Stimulated activated CD4-positive, alpha-beta T cell treated with anti-CD3 and anti-CD28 coated beads, Interleukin-15, amount 100 ng/mL, for 48 hours (primary cell): ENCODE data around the gene DDX55.
"Not testable (repeated sequence)": the region's sequence is repeated elsewhere in the genome, so short reads cannot be mapped to it uniquely, and the experiment has no call there.

Source experiments
- DNase-seq, 2 donors: peaks; one replicate each; pipeline ENCODE4 v3.0.0-alpha.2; 2020; ENCODE audit warnings: low read depth in 2 of 2

The DDX55 gene, protein sequence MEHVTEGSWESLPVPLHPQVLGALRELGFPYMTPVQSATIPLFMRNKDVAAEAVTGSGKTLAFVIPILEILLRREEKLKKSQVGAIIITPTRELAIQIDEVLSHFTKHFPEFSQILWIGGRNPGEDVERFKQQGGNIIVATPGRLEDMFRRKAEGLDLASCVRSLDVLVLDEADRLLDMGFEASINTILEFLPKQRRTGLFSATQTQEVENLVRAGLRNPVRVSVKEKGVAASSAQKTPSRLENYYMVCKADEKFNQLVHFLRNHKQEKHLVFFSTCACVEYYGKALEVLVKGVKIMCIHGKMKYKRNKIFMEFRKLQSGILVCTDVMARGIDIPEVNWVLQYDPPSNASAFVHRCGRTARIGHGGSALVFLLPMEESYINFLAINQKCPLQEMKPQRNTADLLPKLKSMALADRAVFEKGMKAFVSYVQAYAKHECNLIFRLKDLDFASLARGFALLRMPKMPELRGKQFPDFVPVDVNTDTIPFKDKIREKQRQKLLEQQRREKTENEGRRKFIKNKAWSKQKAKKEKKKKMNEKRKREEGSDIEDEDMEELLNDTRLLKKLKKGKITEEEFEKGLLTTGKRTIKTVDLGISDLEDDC

DNA sequence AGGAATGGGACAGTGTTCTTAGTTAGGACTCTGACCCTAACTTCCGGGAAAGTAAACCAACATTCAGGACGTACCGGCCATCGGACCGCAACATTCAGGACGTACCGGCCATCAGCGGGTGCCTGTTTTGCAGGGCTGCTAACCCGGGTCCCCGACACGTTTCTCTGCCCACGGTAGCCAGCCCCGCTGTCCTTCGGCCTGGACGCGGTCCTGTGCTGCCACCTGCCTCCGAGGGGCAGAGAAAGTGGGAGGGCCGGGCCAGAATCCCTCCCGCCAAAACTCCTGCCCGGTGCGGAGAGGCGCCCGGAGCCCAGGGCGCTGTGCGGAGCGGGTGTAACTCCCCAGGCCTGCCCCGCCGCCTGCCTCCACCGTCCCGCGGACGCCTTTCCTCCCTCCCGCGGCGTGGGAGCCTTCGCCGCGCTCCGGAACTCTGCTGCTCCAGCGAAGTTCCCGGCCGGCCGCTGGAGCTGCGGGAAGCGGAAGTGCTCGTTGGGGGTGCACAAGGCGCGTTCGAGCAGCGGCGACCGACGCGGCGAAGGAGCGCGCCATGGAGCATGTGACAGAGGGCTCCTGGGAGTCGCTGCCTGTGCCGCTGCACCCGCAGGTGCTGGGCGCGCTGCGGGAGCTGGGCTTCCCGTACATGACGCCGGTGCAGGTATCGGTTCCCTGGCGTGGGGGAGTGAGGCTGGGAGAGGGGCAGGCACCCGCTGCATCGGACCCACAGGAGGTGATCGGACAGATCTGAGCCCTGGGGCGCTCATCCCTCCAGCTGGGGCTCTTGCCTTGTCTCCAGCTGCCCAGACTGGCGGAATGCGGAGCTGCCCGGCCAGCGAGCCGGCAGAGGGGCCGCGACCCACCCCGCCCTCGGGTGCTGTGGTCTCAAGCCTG lies at the start of gene DDX55:
Gene DDX55, plus strand, starts transcription at position 498 of the 888 bp plus-strand sequence. Its CDS starts 50 bp downstream, at position 548.
- peak; percentile 79 to 86 for DNase-seq

DNA sequence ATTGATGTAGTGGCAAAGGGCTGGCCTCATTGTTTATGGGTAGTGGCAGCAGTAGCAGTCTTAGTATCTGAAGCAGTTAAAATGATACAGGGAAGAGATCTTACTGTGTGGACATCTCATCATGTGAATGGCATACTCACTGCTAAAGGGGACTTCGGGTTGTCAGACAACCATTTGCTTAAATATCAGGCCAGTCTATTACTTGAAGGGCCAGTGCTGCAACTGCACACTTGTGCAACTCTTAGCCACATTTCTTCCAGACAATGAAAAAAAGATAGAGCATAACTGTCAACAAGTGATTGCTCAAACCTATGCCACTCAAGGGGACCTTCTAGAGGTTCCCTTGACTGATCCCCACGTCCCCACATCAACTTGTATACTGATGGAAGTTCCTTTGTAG lies 47.8 kb upstream of the DDX55 start:
- not testable (repeated sequence) for DNase-seq

DNA sequence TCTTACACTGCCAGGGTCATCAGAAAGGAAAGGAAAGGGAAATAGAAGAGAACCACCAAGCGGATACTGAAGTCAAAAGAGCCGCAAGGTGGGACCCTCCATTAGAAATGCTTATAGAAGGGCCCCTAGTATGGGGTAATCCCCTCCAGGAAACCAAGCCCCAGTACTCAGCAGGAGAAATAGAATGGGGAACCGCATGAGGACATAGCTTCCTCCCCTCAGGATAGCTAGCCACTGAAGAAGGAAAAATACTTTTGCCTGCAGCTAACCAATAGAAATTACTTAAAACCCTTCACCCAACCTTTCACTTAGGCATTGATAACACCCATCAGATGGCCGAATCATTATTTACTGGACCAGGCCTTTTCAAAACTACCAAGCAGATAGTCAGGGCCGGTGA lies 47.1 kb upstream of the DDX55 start:
- DNase-seq, result not testable (repeated sequence)

DNA sequence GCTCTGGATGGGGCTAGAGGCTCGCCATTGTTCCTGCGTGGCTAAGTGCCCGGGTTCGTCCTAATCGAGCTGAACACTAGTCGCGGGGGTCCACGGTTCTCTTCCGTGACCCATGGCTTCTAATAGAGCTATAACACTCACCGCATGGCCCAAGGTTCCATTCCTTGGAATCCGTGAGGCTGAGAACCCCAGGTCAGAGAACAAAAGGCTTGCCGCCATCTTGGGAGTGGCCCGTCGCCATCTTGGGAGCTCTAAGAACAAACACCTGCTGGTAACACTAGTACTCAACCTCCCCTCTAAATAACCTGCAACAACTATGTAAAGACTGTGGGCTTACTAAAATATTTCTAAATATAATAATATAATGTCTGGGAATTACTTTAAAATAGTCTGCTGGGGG lies 43.4 kb upstream of the DDX55 start:
- not testable (repeated sequence) for DNase-seq

DNA sequence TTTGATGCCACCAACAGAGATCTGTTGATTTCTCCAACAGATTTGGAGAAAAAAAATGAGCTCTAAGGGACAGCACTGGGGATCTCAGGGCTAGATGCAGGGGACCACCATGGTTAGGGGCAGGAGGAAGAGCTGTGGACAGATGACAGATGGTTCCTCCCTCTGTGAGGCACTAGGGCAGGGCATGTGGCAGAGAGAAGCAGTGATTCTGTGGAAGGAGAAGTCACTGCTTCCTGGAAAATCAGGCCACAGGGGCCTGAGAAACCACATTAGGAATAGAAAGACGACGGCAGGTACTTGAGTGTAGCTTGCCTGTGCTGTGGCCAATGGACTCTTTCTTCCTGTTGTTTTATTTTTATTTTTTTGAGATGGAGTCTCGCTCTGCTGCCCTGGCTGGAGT lies 42.4 kb upstream of the DDX55 start:
- DNase-seq, result no peak

DNA sequence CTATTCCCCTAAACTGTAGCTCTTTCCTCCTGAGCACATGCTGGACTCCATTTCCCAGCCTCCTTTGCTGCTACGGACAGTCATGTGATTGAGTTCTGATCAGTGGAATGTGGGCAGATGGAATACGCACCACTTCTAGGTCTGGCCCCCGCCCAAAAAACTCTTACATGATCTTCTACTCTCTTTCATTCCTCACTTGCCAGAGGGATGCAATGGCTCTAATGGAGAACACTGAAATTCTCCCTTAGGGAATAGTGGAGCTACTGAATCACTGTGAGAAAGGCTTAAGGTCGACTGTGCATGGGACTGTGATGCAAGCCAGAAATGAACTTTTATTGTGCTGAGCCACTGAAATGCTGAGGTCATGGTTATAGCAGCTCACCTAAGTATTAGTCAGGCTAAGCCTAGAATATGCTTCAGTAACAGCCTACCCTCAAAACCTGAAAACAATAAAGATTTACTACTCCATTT lies 30.5 kb upstream of the DDX55 start:
- no peak for DNase-seq

DNA sequence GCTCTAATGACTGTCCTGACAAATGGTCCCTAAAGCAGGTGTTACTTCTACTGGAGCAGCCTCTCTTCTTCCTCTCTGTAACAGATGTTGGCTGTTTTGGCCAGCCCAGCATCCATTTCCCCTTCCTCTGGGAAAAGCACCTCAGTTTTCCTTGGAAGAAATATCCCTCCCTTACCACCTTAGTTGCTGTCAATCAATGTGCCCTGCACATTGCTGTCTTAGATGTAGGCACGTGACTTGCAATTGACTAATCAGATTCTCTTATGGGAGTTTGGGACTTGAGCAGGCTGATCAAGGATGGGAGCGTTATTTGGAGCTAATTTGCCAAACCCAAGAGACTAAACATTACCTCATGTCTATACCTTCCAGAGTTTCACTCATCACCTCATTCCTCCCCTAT lies 29.5 kb upstream of the DDX55 start:
- no peak for DNase-seq

DNA sequence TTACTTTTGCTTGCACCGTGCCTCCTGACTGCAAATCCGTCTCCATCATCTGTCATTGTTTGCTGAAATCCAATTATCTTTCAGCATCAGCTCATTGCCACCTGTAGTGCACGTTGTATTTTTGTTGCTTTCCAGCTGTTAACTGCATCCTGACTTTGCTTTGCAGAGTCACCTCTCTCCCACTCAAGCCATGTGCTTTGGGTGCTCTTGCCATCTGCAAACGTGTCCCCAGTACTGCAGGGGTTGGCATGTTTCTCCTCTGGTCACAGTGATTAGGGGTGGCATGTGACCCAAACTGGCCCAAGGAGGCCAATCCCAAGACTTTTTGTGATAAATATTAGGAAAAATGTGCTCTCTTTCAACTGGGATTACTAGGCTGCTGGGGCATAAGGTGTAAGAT lies 28.0 kb upstream of the DDX55 start:
- no peak for DNase-seq

DNA sequence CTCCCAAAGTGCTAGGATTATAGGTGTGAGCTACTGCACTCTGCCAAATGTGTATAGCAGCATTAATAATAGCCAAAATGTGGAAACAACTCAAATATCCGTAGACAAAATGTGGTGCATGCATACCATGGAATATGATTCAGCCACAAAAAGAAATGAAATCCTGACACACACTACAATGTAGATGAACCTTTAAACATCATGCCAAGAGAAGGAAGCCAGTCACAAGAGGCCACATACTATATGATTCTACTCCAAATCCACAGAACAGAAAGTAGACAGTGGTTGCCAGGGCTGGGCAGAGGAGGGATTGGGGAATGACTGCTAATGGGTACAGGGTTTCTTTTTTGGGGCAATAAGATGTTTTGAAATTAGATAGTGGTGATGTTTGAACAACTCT lies 25.3 kb upstream of the DDX55 start:
- DNase-seq, result no peak

DNA sequence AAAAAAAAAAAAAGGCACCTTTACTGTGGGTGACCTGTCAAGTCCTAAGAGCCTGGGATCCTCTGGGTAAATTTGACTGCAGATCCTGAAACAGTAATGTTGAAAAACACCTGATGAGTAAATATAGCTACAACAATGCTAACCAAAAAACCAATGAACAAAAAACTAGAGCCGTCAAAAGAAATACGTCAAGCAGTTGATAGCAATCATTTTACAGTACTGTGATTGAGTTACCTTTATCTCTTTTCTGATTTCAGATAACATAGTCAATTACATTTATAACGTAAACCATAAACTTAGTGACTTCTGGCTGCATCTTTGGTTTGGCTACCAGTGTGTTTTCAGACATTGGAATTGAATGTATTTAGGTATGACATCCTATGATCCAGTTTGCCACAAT lies 23.7 kb upstream of the DDX55 start:
- no peak for DNase-seq

DNA sequence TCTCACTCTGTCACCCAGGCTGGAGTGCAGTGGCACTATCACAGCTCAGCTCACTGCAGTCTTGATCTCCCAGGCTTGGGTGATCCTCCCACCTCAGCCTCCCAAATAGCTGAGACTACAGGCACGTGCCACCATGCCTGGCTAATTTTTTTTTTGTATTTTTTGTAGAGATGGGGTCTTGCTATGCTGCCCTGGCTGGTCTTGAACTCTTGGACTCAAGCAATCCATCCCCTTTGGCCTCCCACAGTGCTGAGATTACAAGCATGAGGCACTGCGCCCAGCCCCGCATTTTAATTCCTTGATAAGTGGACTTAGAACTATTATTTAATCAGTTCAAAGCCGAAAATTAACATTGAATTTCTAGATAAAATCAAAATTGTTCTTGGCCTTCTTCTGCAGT lies 23.1 kb upstream of the DDX55 start:
- DNase-seq, result not testable (repeated sequence)

DNA sequence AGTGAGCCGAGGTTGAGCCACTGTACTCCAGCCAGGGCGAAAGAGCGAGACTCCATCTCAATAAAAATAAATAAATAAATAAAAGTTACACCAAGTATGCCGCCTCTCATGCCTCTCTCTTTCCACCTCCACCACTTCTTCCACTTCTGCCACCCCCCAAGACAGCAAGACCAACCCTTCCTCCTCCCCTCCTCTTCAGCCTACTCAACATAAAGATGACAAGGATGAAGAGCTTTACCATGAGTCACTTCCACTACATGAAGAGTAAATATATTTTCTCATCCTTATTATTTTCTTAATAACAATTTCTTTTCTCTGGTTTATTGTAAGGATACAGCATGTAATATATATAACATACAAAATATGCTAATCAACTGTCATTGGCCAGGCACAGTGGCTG lies 21.1 kb upstream of the DDX55 start:
- DNase-seq, result no peak

DNA sequence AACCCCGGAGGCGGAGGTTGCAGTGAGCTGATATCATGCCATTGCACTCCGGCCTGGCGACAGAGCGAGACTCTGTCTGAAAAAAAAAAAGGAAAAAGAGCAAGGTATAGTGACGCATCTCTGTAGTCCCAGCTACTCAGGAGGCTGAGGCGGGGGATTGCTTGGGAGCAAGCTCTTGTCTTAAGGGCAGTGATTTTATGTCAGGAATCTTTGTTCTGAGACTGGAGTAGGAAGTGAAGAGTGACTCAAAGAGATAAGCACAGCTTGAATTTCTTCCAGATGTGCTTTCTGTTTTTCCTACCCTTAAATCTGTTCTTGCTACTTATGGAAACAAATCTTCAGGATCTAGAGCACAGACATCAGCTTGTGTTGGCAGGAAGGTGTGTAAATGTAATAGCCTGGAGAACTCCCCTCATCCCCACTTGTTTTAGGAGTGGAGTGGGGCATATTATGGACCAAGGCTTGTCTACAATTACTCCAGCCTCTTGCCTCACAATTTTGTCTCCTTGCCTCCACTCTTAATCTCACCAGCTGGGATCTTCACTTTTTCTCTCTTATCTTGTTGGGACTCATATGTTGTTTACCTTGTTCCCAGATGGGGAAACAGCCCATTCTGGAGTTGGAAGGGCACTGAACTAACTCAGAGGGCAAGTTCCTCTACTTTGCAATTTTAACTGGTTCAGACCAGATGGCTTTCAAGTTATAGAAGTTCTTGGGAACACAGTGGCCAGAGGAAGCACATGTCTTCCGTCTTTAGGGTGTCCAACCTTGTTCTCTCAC lies 10.0 kb upstream of the DDX55 start:
- DNase-seq, result no peak

DNA sequence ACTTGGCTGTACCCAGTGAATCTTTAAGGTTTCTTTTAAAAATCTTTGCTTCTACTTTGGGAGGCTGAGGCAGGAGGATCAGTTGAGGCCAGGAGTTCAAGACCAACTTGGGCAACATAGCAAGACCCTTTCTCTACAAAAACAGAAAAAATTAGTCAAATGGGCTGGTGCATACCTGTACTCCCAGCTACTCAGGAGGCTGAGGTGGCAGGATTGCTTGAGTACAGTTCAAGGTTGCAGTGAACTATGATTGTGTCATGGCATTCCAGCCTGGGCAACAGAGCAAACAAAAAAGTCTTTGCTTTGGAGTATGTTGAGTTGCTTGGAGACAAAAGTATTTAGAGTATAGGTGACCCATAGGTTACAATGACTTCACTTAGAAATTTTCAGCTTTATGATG lies 6.2 kb upstream of the DDX55 start:
- DNase-seq, result no peak

DNA sequence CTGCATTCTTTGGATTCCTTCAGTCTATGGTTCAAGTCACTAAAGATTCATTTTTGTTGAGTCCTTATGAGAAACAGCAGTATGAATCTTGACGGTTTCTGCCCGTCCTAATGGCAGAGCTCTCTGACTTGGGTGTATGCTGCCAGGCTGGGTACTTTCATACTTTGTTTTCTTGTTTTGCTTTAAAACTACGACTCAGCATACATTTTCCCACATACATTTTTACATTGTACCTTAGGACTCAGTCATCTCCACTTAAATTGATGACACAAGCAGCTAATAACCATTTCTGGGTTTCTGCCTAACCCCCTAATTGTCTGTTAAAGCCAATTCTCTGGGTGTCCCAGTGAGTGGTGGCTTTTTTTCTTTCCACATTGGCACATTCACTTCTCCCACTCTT lies 4.8 kb upstream of the DDX55 start:
- no peak for DNase-seq

DNA sequence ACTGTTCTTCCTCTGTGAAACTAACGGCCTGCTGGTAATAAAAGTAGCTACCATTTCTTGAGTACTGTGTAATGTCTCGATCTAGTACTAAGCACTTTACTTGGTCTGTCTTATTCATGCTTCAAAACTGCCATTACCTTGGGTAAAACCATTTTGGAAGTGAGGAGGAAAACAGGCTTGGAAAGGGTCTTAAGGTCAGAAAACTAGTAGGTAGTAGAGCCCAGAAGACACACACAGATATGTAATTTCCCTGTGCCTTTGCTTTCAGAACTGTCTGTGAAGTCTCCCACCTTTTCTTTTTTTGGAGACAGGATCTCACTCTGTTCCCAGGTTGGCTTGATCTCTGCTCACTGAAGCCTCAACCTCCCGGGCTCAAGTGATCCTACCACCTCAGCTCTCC lies 3.4 kb upstream of the DDX55 start:
- no peak for DNase-seq

DNA sequence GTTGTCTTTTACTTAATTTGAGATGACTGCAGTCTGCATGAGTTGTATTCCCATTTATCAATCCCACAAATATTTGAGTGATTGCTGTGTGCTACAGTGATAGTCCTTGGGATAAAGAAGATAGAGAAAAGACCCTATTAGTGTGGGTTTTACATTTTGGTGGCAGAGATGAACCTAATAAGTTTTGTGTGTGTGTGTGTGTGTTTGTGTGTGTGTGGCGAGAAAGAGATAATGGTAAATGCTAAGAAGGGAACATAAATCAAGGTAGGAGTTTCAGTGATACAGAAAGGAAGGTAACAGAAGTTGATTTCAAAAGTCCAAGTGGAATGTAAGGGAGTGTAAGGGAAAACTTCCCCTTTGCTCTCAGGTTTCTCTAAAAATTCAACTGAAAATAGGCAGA lies 2.6 kb upstream of the DDX55 start:
- DNase-seq, result no peak

DNA sequence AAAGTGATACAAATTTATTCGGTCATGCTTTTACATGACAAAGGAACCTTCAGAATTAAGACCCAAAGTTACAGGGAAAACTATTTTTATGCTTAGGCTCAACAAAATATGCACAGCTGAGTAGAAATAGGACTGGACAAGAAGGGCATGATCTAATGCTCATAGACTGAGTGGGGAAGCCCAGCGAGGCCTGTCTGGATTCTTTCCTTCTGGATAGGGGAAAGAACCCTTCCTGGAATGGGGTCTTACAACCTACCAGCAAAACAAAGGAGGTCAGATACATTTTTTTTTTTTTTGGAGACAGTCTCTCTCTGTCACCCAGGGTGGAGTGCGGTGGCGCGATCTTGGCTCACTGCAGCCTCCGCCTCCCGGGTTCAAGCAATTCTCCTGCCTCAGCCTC lies 2.2 kb upstream of the DDX55 start:
- DNase-seq, result no peak

DNA sequence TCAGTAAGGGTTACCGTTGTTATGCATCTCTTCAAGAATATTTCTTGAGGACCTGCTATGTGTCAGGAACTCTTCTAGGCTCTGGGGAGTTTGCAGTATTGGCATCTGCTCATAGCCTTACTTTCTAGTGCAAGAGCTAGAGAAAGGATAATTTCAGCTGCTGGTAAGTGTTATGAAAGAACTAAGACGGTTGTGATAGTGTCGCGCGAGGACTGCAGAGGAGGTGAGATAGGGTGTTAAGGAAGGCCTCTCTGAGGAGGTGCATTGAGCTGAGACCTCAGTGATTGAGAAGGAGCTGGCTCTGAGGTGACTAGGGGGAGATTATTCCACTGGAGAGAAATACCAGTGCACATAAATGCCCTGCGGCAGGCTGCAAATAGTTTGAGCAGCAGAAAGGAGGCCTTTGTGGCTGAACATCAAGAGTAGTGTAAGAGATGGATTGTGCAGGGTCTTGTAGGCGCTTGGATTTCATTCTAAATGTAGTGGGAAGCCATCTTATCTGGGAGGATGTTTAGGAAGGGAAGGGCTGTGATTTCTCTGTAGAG lies 824 bp downstream of the DDX55 start:
- DNase-seq, result no peak

DNA sequence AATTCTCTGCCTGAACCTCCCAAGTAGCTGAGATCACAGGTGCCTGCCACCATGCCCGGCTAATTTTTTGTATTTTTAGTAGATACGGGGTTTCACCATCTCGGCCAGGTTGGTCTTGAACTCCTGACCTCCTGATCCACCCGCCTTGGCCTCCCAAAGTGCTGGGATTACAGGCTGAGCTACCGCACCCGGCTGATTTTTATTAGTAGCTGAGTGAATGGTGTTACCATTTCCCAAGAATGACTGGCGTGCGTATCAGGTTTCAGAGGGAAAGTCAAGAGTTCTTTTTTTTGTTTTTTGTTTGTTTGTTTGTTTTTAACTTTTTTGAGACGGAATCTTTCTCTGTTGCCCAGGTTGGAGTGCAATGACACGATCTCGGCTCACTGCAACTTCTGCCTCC lies 1.6 kb downstream of the DDX55 start:
- DNase-seq, result not testable (repeated sequence)

DNA sequence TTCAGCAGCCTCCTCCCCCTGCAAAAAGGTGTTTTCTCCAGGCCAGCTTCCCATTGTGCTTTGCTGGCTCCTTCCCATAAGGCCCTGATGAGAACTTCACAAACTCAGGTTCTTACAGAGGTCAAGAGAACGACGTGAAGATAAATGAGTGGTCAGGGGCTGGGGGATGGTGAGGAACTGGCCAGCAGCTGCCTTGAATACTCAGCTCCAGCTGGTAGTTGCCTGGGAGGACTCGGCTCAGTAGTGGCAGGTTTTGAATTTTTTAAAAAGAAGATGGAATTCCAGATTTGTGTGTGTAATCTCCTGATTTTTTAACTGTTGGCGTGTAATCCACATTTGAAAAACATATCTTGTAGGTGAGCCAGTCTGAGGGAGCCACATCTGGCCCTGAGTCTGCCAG lies 5.9 kb downstream of the DDX55 start:
- no peak for DNase-seq
